Ectodermal cell (in vitro differentiated cells): ENCODE measurements around the gene MAD1L1.
"Not testable (repeated sequence)": the region's sequence is repeated elsewhere in the genome, so short reads cannot be mapped to it uniquely, and the experiment has no call there.

ENCODE experiments used
- H3K27ac ChIP-seq: 2 replicates; pipeline ENCODE4 v1.7.0; 2013; ENCODE audit warnings: mild to moderate bottlenecking, low read depth, low read length; ENCODE audit not compliant: insufficient read depth, poor library complexity, severe bottlenecking
- H3K27me3 ChIP-seq: 2 replicates; pipeline ENCODE4 v1.7.0; 2013; ENCODE audit warnings: mild to moderate bottlenecking, low read length; ENCODE audit not compliant: insufficient read depth, control insufficient read depth, poor library complexity, severe bottlenecking
- H3K36me3 ChIP-seq: one replicate; pipeline ENCODE4 v1.7.0; 2013; ENCODE audit warnings: low read length; ENCODE audit not compliant: control insufficient read depth, insufficient read depth
- H3K4me1 ChIP-seq: one replicate; pipeline ENCODE4 v1.7.0; 2013; ENCODE audit warnings: low read length; ENCODE audit not compliant: control insufficient read depth, insufficient read depth
- H3K4me3 ChIP-seq: 2 replicates; pipeline ENCODE4 v1.7.0; 2013; ENCODE audit warnings: low read depth, low read length, control low read depth; ENCODE audit not compliant: insufficient read depth
- H3K9me3 ChIP-seq: 2 replicates; pipeline ENCODE4 v1.7.0; 2013; ENCODE audit warnings: mild to moderate bottlenecking, low read length, moderate library complexity; ENCODE audit not compliant: control insufficient read depth
- WGBS, 2 experiments: methylation state at CpG; one replicate each; pipeline ENCODE4 v1.1.7; 2013; ENCODE audit warnings: missing lambda C conversion rate in 2 of 2; 5-methylcytosine and 5-hydroxymethylcytosine counted together

Gene MAD1L1

GRCh38 chr7:1998146-1998545, 234.6 kb downstream of the MAD1L1 start:
- Histone ChIP-seq H3K36me3 (no peaks in the 10 kb centered on the region), H3K9me3 (no peaks in the 10 kb centered on the region), H3K27me3 (no peaks in the 10 kb centered on the region), H3K27ac (no peak overlapping the region), H3K4me3 (no peak overlapping the region), H3K4me1 (peaks cover 18% of the 10 kb centered on the region)
- 94 to 95% methylated on average over 10 of the region's 10 CpGs for whole genome bisulfite sequencing, 2 experiments

DNA sequence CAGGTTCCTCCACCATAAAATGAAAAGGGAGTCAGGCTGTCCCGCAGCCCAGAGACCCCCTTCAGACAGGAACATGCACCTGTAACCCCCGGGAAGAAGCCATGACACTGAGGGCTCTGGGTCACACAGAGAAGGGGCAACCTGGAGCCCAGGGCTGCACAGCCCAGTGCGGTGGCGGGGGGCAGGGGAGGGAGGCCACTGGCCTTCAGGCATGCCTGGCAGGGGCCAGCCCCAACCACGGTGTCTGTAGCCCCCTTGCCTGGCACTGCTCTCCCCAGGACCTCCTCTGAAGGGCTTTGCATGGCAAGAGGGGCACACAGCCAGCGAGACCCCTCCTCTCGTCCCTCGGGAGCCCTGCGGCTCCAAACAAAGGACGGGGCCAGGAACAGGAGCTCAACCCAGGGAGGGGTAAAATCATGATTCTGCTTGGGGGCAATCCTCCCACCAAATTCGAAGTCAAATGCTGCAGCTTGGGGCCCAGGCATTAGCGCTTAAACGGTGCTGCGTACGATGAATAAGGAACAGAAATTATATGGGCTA, 235.1 kb downstream of the MAD1L1 start:
- Histone ChIP-seq H3K4me3 (no peak overlapping the region), H3K27me3 (no peaks in the 10 kb centered on the region), H3K36me3 (no peaks in the 10 kb centered on the region), H3K27ac (no peak overlapping the region), H3K9me3 (no peaks in the 10 kb centered on the region), H3K4me1 (peaks cover 18% of the 10 kb centered on the region)
- 74 to 83% methylated on average over 15 of the region's 15 CpGs for WGBS, 2 experiments

DNA sequence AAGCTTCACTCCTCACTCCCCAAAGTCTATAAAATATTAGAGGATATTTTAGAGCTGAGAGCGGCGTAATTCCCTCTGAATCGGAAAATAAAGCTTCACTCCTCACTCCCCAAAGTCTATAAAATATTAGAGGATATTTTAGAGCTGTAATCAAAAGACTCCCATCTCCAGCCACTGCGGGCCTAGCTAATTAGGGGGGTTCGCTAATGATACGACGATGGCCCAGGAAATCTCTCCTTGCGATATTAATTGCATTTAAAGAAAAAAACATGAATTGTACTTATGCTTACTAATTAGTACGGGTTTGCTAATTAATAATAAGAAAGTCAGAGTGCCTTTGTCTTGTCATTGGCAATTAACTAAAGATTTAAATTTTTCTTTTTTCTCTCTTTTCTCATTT, 235.9 kb downstream of the MAD1L1 start:
- no peak overlapping the region for H3K27ac ChIP-seq
- H3K9me3 ChIP-seq: no peaks in the 10 kb centered on the region
- peaks cover 21% of the 10 kb centered on the region for H3K4me1 ChIP-seq
- H3K4me3 ChIP-seq: no peak overlapping the region
- H3K27me3 ChIP-seq: no peaks in the 10 kb centered on the region
- no peaks in the 10 kb centered on the region for H3K36me3 ChIP-seq
- 93 to 95% methylated on average over 3 to 6 of the region's 9 CpGs for WGBS, 2 experiments

DNA sequence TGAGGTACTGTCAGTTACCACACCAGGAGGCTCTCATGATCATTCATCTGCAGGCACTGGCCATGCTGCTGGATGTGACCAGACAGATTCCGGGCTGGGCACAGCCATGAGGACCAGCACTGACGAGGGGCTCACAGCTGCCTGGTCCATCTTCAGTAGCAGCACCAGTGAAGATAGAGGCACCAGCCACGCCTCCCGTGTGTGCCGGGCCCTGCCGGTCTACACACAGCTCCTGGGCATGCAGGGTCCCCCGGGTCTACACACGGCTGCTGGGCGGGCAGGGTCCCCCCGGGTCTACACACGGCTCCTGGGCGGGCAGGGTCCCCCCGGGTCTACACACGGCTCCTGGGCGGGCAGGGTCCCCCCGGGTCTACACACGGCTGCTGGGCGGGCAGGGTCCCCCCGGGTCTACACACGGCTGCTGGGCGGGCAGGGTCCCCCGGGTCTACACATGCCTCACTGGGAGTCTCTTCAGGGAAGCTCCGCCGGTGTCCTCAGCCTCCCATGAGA, 236.8 kb downstream of the MAD1L1 start:
- not testable (repeated sequence) for H3K9me3 ChIP-seq, H3K27ac ChIP-seq, H3K4me3 ChIP-seq, H3K36me3 ChIP-seq, H3K27me3 ChIP-seq
- 92 to 96% methylated on average over 24 of the region's 24 CpGs for WGBS, 2 experiments
- H3K4me1 ChIP-seq: peaks cover 21% of the 10 kb centered on the region

DNA sequence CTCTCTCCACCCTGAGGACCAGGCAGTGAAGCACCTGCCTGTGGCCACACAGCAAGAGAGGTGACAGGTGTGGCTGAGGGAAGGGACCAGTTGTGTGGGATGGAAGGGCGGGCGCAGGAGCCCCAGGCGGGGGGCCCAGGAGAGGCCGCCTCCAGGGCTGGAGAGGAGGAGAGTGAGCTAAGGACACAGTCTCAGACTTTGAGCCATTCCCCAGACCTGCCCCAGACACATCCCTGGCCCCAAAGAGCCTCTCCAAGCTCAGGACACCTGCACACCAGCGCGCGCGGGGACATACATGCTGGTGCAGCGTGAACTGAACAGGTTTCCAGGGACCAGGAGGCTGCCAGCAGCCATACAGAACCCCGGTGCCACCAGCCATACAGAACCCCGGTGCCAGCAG, 237.3 kb downstream of the MAD1L1 start:
- Histone ChIP-seq H3K27ac (no peak overlapping the region), H3K4me1 (peaks cover 21% of the 10 kb centered on the region)
- 87% methylated on average over 11 of the region's 11 CpGs for WGBS, 2 experiments

DNA sequence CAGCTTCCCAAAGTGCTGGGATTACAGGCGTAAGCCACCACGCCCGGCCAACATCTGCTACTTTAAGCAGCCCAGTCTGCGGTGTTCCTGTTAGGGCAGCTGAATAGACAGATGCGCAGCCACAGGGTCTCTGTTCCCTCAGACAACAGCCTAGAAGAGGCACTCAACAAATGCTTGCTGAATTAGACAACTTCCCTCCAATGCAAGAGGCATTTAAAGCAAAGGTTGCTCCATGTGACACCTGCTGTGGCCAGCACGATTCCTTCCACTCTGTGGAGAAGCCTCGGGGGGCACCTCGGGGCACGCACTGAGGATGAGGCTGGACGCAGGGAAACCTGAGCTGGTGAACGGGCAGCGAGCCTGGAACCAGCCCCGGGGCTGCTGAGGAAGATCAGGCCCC, 237.8 kb downstream of the MAD1L1 start:
- no peaks in the 10 kb centered on the region for H3K36me3 ChIP-seq
- no peaks in the 10 kb centered on the region for H3K27me3 ChIP-seq
- H3K9me3 ChIP-seq: no peaks in the 10 kb centered on the region
- peaks cover 21% of the 10 kb centered on the region for H3K4me1 ChIP-seq
- H3K27ac ChIP-seq: no peak overlapping the region
- 91 to 94% methylated on average over 13 of the region's 13 CpGs for WGBS, 2 experiments
- H3K4me3 ChIP-seq: no peak overlapping the region

More for the DNA sequence above, 237.3 kb downstream of the MAD1L1 start:
- H3K9me3 ChIP-seq: no peaks in the 10 kb centered on the region
- H3K4me3 ChIP-seq: no peak overlapping the region
- H3K36me3 ChIP-seq: no peaks in the 10 kb centered on the region
- no peaks in the 10 kb centered on the region for H3K27me3 ChIP-seq

GRCh38 chr7:1993776-1994740, 238.7 kb downstream of the MAD1L1 start:
- H3K36me3 ChIP-seq: no peaks in the 10 kb centered on the region
- H3K27ac ChIP-seq: no peak overlapping the region
- H3K9me3 ChIP-seq: no peaks in the 10 kb centered on the region
- H3K4me1 ChIP-seq: peaks cover 15% of the 10 kb centered on the region
- WGBS, 2 experiments: 91 to 92% methylated on average over 27 of the region's 27 CpGs
- H3K4me3 ChIP-seq: no peak overlapping the region
- no peaks in the 10 kb centered on the region for H3K27me3 ChIP-seq

DNA sequence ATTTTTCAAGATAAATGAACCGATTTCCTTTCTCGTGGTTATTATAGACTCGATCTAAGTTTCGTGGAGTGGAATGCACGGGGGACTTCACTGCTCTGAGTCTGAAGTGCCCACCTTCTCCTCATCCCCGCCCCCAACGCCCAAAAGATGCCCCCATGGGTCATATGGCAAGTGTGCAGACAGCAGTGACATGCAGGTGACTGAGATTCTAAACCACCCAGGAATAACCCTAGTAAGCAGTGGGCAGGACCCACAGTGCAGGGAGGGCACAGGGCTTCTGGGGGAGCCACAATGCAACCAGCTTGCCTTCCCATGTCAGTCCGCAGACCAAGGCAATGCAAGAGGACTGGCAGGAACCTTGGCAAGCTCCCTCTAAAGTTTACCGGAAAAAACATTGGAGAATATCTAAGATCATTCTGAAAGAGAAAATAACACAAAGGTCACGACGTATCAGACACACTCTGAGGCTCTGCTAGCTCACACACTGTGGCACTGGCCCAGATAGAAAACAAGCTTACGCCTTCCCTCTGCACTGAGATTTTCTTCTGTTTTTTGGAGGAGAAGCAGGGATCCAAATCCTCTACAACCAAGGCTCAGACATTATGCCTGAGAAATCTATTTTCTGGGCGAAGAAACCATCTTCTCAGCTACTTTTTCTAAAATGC, 239.6 kb downstream of the MAD1L1 start:
- no peaks in the 10 kb centered on the region for H3K27me3 ChIP-seq
- H3K9me3 ChIP-seq: no peaks in the 10 kb centered on the region
- peaks cover 13% of the 10 kb centered on the region for H3K4me1 ChIP-seq
- no peaks in the 10 kb centered on the region for H3K36me3 ChIP-seq
- no peak overlapping the region for H3K27ac ChIP-seq
- H3K4me3 ChIP-seq: no peak overlapping the region
- 95 to 96% methylated on average over 13 of the region's 13 CpGs for WGBS, 2 experiments

DNA sequence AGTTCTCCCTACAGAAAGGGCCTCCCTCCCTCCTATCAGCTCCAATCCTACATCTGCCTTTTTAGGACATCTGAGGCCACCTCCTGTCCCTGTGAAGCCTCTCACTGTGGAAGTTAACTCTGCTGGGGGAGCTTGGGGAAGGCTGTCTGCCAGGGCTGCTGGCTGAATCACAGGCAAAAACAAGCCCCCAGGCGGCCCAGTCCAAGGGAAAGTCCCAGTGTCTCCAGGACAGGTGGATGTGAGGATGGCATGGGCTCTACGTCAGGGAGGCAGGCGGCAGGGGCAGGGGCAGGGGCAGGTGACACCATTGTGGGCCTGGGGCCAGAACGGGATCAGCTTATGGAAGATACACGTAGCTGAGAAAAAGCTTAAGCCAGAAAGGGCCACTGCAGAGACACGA, 240.2 kb downstream of the MAD1L1 start:
- H3K4me1 ChIP-seq: peaks cover 7% of the 10 kb centered on the region
- H3K9me3 ChIP-seq: no peaks in the 10 kb centered on the region
- H3K27ac ChIP-seq: no peak overlapping the region
- H3K4me3 ChIP-seq: no peak overlapping the region
- no peaks in the 10 kb centered on the region for H3K36me3 ChIP-seq
- H3K27me3 ChIP-seq: no peaks in the 10 kb centered on the region
- WGBS, 2 experiments: 70 to 76% methylated on average over 6 of the region's 6 CpGs
